ENCODE data around the gene DMKN.
"Not testable (repeated sequence)": the region's sequence is repeated elsewhere in the genome, so short reads cannot be mapped to it uniquely, and the experiment has no call there.

The DMKN gene

GRCh38 chr19:35461788-35462187 is 51.7 kb downstream of the DMKN start:
- not testable (repeated sequence) for DNase-seq (ENCODE audit: low read depth)

GRCh38 chr19:35461060-35461459 is 52.4 kb downstream of the DMKN start:
- no peak for DNase-seq (ENCODE audit: low read depth)

GRCh38 chr19:35460608-35461007 is 52.8 kb downstream of the DMKN start:
- DNase-seq (ENCODE audit: low read depth) = no peak

- DNase-seq (ENCODE audit: low read depth) = no peak
Observed at GRCh38 chr19:35459414-35460082, 53.9 kb downstream of the DMKN start.

- no peak for DNase-seq (ENCODE audit: low read depth)
Observed at GRCh38 chr19:35458731-35459391, 54.6 kb downstream of the DMKN start.

- DNase-seq (ENCODE audit: low read depth) = no peak
Observed at GRCh38 chr19:35458192-35458591, 55.3 kb downstream of the DMKN start.

- no peak for DNase-seq (ENCODE audit: low read depth)
Observed at GRCh38 chr19:35457173-35457572, 56.3 kb downstream of the DMKN start.

GRCh38 chr19:35455616-35456201 is 57.7 kb downstream of the DMKN start:
- no peak for DNase-seq (ENCODE audit: low read depth)

GRCh38 chr19:35454663-35455062 is 58.8 kb downstream of the DMKN start:
- DNase-seq (ENCODE audit: low read depth) = no peak

GRCh38 chr19:35451338-35452096 is 61.9 kb downstream of the DMKN start:
- DNase-seq (ENCODE audit: low read depth) = no peak

- no peak for DNase-seq (ENCODE audit: low read depth)
Observed at GRCh38 chr19:35449359-35450043, 63.9 kb downstream of the DMKN start.

- DNase-seq (ENCODE audit: low read depth) = no peak
Observed at GRCh38 chr19:35447606-35448469, 65.6 kb downstream of the DMKN start, which contains the start of gene FFAR2. FFAR2 (plus strand) TSS chr19:35448257; CDS start chr19:35449715, 1,458 bp downstream.
